Liver (tissue), 9 donors: ENCODE measurements around the gene NFIB. TPM values are rescaled to one million over a fixed set of nuclear protein-coding genes. Genes with fewer than 3 reads are reported as not detected.

Experiments
- DNase-seq: peaks from one replicate; pipeline ENCODE4 v3.0.0-alpha.2; 2017; ENCODE audit warnings: low spot score
- H3K27ac ChIP-seq, 2 donors: one replicate each; pipeline ENCODE4 v1.7.0; 2013; ENCODE audit warnings: inconsistent platforms in 2 of 2, low read length in 2 of 2, control low read depth in 1 of 2, low read depth in 1 of 2, mild to moderate bottlenecking in 1 of 2
- H3K27me3 ChIP-seq, 4 donors: one replicate each; pipeline versions ENCODE4 v1.6.1 to v1.7.0; 2013; ENCODE audit warnings: low read length in 3 of 4, inconsistent platforms in 1 of 4, mild to moderate bottlenecking in 1 of 4, moderate library complexity in 1 of 4; ENCODE audit not compliant: control insufficient read depth in 4 of 4, insufficient read depth in 4 of 4
- H3K36me3 ChIP-seq, 4 donors: one replicate each; pipeline versions ENCODE4 v1.6.1 to v1.7.0; 2013; ENCODE audit warnings: low read length in 3 of 4, mild to moderate bottlenecking in 3 of 4, low read depth in 1 of 4, moderate library complexity in 1 of 4; ENCODE audit not compliant: control insufficient read depth in 4 of 4, insufficient read depth in 3 of 4
- H3K4me1 ChIP-seq, 4 donors: one replicate each; pipeline versions ENCODE4 v1.6.1 to v1.7.0; 2013; ENCODE audit warnings: low read length in 3 of 4, mild to moderate bottlenecking in 3 of 4, moderate library complexity in 1 of 4; ENCODE audit not compliant: control insufficient read depth in 4 of 4, insufficient read depth in 4 of 4
- H3K4me3 ChIP-seq, 3 donors: one replicate each; pipeline versions ENCODE4 v1.6.1 to v1.7.0; 2013; ENCODE audit warnings: low read length in 3 of 3, control low read depth in 1 of 3, low read depth in 1 of 3, mild to moderate bottlenecking in 1 of 3
- H3K9ac ChIP-seq, 2 donors: one replicate each; pipeline ENCODE4 v1.7.0; 2013; ENCODE audit warnings: low read length in 2 of 2, mild to moderate bottlenecking in 2 of 2, moderate library complexity in 2 of 2, control low read depth in 1 of 2, low read depth in 1 of 2
- H3K9me3 ChIP-seq, 4 donors: one replicate each; pipeline versions ENCODE4 v1.6.1 to v1.7.0; 2013; ENCODE audit warnings: low read length in 3 of 4; ENCODE audit not compliant: control insufficient read depth in 4 of 4
- EGR1 ChIP-seq, 2 donors: IDR thresholded peaks; 2 replicates each; pipeline ENCODE4 v1.6.1; 2016 to 2018; ENCODE audit warnings: antibody characterized with exemption in 2 of 2, low read depth in 2 of 2
- FOXA1 ChIP-seq: IDR thresholded peaks from 2 replicates; pipeline ENCODE4 v1.6.1; 2016; ENCODE audit warnings: antibody characterized with exemption
- FOXA2 ChIP-seq: IDR thresholded peaks from 2 replicates; pipeline ENCODE4 v1.6.1; 2016; ENCODE audit warnings: antibody characterized with exemption
- GABPA ChIP-seq, 2 donors: IDR thresholded peaks in 1 of 2; conservative IDR thresholded peaks in 1 of 2; 2 replicates each; pipeline ENCODE4 v1.6.1; 2016; ENCODE audit warnings: antibody characterized with exemption in 2 of 2, mild to moderate bottlenecking in 1 of 2, moderate library complexity in 1 of 2
- HNF4A ChIP-seq, 2 donors: conservative IDR thresholded peaks; 2 replicates each; pipeline ENCODE4 v1.6.1; 2016; ENCODE audit warnings: antibody characterized with exemption in 2 of 2, mild to moderate bottlenecking in 2 of 2
- HNF4G ChIP-seq: IDR thresholded peaks from 2 replicates; pipeline ENCODE4 v1.6.1; 2016; ENCODE audit warnings: antibody characterized with exemption
- JUND ChIP-seq, 2 donors: IDR thresholded peaks; 2 replicates each; pipeline ENCODE4 v1.6.1; 2016; ENCODE audit warnings: antibody characterized with exemption in 2 of 2
- NR2F2 ChIP-seq: IDR thresholded peaks from 2 replicates; pipeline ENCODE4 v1.6.1; 2016; ENCODE audit warnings: antibody characterized with exemption
- RAD21 ChIP-seq, 2 donors: IDR thresholded peaks; 2 replicates each; pipeline ENCODE4 v1.6.1; 2016; ENCODE audit warnings: antibody characterized with exemption in 2 of 2, mild to moderate bottlenecking in 2 of 2
- REST ChIP-seq: IDR thresholded peaks from 2 replicates; pipeline ENCODE4 v1.6.1; 2016; ENCODE audit warnings: antibody characterized with exemption, mild to moderate bottlenecking
- RXRA ChIP-seq, 2 donors: IDR thresholded peaks; 2 replicates each; pipeline ENCODE4 v1.6.1; 2017 to 2018; ENCODE audit warnings: antibody characterized with exemption in 2 of 2, mild to moderate bottlenecking in 1 of 2
- SP1 ChIP-seq: IDR thresholded peaks from 2 replicates; pipeline ENCODE4 v1.6.1; 2018; ENCODE audit warnings: antibody characterized with exemption, mild to moderate bottlenecking
- TAF1 ChIP-seq: conservative IDR thresholded peaks from 2 replicates; pipeline ENCODE4 v1.6.1; 2016; ENCODE audit warnings: antibody characterized with exemption, mild to moderate bottlenecking
- YY1 ChIP-seq: IDR thresholded peaks from 2 replicates; pipeline ENCODE4 v1.6.1; 2016; ENCODE audit warnings: antibody characterized with exemption, mild to moderate bottlenecking
- ZBTB33 ChIP-seq: IDR thresholded peaks from 2 replicates; pipeline ENCODE4 v1.6.1; 2016; ENCODE audit warnings: antibody characterized with exemption
- WGBS: extraction: QIAGEN DNeasy Blood & Tissue Kit; methylation state at CpG from one replicate; pipeline ENCODE4 v1.1.7; 2013; 5-methylcytosine and 5-hydroxymethylcytosine counted together
- polyA plus RNA-seq, 2 donors: library from polyadenylated mRNA; stranded (reverse) in 1 of 2; unstranded in 1 of 2; fragments of 200-250 nt in 1 of 2; fragments of >200 nt in 1 of 2; fragmentation: Nextera tagmentation in 1 of 2; extraction: Ambion mirVana in 1 of 2; gene quantifications; one replicate each; pipeline versions ENCODE4 v1.2.1 to v1.2.3, GENCODE V29; 2013 to 2015
- total RNA-seq, 2 donors: library from RNA; depleted of rRNA; stranded (reverse); fragments of >200 nt; gene quantifications; one replicate each; pipeline ENCODE4 v1.2.3, GENCODE V29; 2014
- TF ChIP-seq, protein P1 (sequence below): fragments of 150-350 bp; IDR thresholded peaks from 2 replicates; pipeline ENCODE4 v1.5.1; 2017; ENCODE audit warnings: improper control_type of control experiment, low read depth, low read length; ENCODE audit not compliant: missing input control
- TF ChIP-seq, protein P2 (sequence below): IDR thresholded peaks from 2 replicates; pipeline ENCODE4 v1.6.1; 2016; ENCODE audit warnings: antibody characterized with exemption
- TF ChIP-seq, protein P3 (sequence below): IDR thresholded peaks from 2 replicates; pipeline ENCODE4 v1.6.1; 2016; ENCODE audit warnings: antibody characterized with exemption
- donor health status: healthy.
- donor health status: healthy.
- donor health status: healthy.
- donor health status: healthy.
- donor health status: healthy.

The NFIB gene
- total and polyA plus RNA-seq, 4 donors: 3.2 to 23.2 (median 8.0) TPM

- H3K27ac ChIP-seq: no peak overlapping the region
- H3K4me3 ChIP-seq: no peak overlapping the region
- no peak for DNase-seq
- no peaks in the 10 kb centered on the region for H3K4me1 ChIP-seq
- TF ChIP-seq TAF1: no peak
- TF ChIP-seq EGR1 (IDR thresholded peaks at IDR 0.05; ENCODE audit: low read depth in 2 of 2): no peak
- TF ChIP-seq, protein P1, sequence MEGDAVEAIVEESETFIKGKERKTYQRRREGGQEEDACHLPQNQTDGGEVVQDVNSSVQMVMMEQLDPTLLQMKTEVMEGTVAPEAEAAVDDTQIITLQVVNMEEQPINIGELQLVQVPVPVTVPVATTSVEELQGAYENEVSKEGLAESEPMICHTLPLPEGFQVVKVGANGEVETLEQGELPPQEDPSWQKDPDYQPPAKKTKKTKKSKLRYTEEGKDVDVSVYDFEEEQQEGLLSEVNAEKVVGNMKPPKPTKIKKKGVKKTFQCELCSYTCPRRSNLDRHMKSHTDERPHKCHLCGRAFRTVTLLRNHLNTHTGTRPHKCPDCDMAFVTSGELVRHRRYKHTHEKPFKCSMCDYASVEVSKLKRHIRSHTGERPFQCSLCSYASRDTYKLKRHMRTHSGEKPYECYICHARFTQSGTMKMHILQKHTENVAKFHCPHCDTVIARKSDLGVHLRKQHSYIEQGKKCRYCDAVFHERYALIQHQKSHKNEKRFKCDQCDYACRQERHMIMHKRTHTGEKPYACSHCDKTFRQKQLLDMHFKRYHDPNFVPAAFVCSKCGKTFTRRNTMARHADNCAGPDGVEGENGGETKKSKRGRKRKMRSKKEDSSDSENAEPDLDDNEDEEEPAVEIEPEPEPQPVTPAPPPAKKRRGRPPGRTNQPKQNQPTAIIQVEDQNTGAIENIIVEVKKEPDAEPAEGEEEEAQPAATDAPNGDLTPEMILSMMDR: no peak
- no peak for TF ChIP-seq RXRA (IDR thresholded peaks at IDR 0.05)
- TF ChIP-seq, protein P2, sequence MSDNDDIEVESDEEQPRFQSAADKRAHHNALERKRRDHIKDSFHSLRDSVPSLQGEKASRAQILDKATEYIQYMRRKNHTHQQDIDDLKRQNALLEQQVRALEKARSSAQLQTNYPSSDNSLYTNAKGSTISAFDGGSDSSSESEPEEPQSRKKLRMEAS: no peak
- TF ChIP-seq RAD21 (IDR thresholded peaks at IDR 0.05): no peak
- TF ChIP-seq ZBTB33: no peak
- no peak for TF ChIP-seq FOXA2
- no peak overlapping the region for H3K9ac ChIP-seq
- peaks cover 0 to 7% (median 2%) of the 10 kb centered on the region in 4 donors for H3K36me3 ChIP-seq
- WGBS: 88% methylated on average over 1 of the region's 1 CpG
- H3K27me3 ChIP-seq: no peaks in the 10 kb centered on the region
- H3K9me3 ChIP-seq: no peaks in the 10 kb centered on the region
Observed at GRCh38 chr9:14083366-14083765, 230.6 kb downstream of the NFIB start.

DNA sequence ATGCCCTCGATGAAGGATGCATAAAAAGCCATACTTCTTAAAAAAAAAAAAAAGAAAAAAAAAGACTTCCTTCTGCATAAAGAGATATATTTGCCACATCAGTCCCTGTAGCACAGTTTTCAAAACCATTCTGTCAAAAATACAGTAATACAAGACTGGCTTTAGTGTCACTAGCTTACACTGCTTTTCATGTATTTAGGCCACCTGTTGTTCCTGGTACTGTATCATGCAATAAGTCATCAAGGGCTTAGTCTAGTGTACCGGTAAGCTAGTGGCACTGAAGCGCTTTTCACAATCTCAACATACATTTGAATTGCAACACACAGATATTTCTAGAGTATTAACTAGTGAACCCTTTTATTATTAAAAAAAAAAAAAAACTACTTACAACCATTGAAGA is 231.2 kb downstream of the NFIB start:
- no peak overlapping the region for H3K9ac ChIP-seq
- H3K9me3 ChIP-seq: no peaks in the 10 kb centered on the region
- TF ChIP-seq, protein P1: no peak
- TF ChIP-seq JUND (IDR thresholded peaks at IDR 0.05): no peak
- TF ChIP-seq RXRA (IDR thresholded peaks at IDR 0.05): no peak
- TF ChIP-seq ZBTB33: no peak
- TF ChIP-seq YY1: no peak
- TF ChIP-seq RAD21 (IDR thresholded peaks at IDR 0.05): no peak
- no peak for TF ChIP-seq NR2F2
- TF ChIP-seq HNF4G: no peak
- no peak for TF ChIP-seq GABPA (IDR thresholded peaks at IDR 0.05 in 1 of 2, conservative IDR thresholded peaks at IDR 0.05 in 1 of 2)
- TF ChIP-seq, protein P2: no peak
- no peak for TF ChIP-seq HNF4A (conservative IDR thresholded peaks at IDR 0.05)
- no peak for TF ChIP-seq FOXA1
- no peak for TF ChIP-seq EGR1 (IDR thresholded peaks at IDR 0.05; ENCODE audit: low read depth in 2 of 2)
- TF ChIP-seq, protein P3, sequence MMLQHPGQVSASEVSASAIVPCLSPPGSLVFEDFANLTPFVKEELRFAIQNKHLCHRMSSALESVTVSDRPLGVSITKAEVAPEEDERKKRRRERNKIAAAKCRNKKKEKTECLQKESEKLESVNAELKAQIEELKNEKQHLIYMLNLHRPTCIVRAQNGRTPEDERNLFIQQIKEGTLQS: no peak
- TF ChIP-seq FOXA2: no peak
- TF ChIP-seq SP1: no peak
- TF ChIP-seq TAF1: no peak
- TF ChIP-seq REST: no peak
- H3K36me3 ChIP-seq: peaks cover 0 to 3% (median 1%) of the 10 kb centered on the region in 4 donors
- H3K4me3 ChIP-seq: no peak overlapping the region
- no peak for DNase-seq
- no peaks in the 10 kb centered on the region for H3K4me1 ChIP-seq
- WGBS: 82% methylated on average over 3 of the region's 3 CpGs
- H3K27ac ChIP-seq: no peak overlapping the region
- no peaks in the 10 kb centered on the region for H3K27me3 ChIP-seq
